CD4-positive, CD25-positive, alpha-beta regulatory T cell (primary cell): Measurements from ENCODE around the gene XAF1. TPM values are rescaled to one million over a fixed set of nuclear protein-coding genes. Genes with fewer than 3 reads are reported as not detected.

Experiments used
- ATAC-seq, 2 donors: fragments of 150-1000 bp; cut with Tn5 transposase; one replicate each; pipeline ENCODE4 v1.10.0; 2021; ENCODE audit warnings: low read depth in 2 of 2, moderate number of reproducible peaks in 2 of 2, moderate library complexity in 1 of 2
- DNase-seq, 3 donors: peaks; one replicate each; pipeline versions ENCODE4 v3.0.0 to v3.0.0-alpha.2; 2012 to 2022; ENCODE audit warnings: mixed read lengths in 1 of 3
- H3K27ac ChIP-seq: one replicate; pipeline ENCODE4 v1.7.0; 2013; ENCODE audit warnings: mild to moderate bottlenecking, low read length; ENCODE audit not compliant: insufficient read depth, poor library complexity, severe bottlenecking
- H3K27me3 ChIP-seq: one replicate; pipeline ENCODE4 v1.7.0; 2013; ENCODE audit warnings: low read length; ENCODE audit not compliant: control insufficient read depth, insufficient read depth
- H3K36me3 ChIP-seq: one replicate; pipeline ENCODE4 v1.7.0; 2013; ENCODE audit warnings: mild to moderate bottlenecking, low read length, moderate library complexity; ENCODE audit not compliant: control insufficient read depth, insufficient read depth
- H3K4me1 ChIP-seq: 2 replicates; pipeline ENCODE4 v1.7.0; 2013; ENCODE audit warnings: mild to moderate bottlenecking, low read length; ENCODE audit not compliant: insufficient read depth, control insufficient read depth, poor library complexity, severe bottlenecking
- H3K4me3 ChIP-seq: one replicate; pipeline ENCODE4 v1.7.0; 2013; ENCODE audit warnings: low read depth, mild to moderate bottlenecking, low read length, moderate library complexity
- H3K9me3 ChIP-seq, 2 experiments: 1 replicate in 1 of 2; 2 replicates in 1 of 2; pipeline ENCODE4 v1.7.0; 2013; ENCODE audit warnings: low read length in 2 of 2, mild to moderate bottlenecking in 1 of 2, moderate library complexity in 1 of 2; ENCODE audit not compliant: control insufficient read depth in 2 of 2
- H3K27ac Mint-ChIP-seq, 3 donors: one replicate each; pipeline ENCODE4 v1.8.0; 2020 to 2022; ENCODE audit warnings: mild to moderate bottlenecking in 3 of 3, mixed read lengths in 3 of 3, moderate library complexity in 2 of 3
- H3K27me3 Mint-ChIP-seq: one replicate; pipeline ENCODE4 v1.8.0; 2022; ENCODE audit warnings: mild to moderate bottlenecking, mixed read lengths
- H3K36me3 Mint-ChIP-seq: one replicate; pipeline ENCODE4 v1.8.0; 2020; ENCODE audit warnings: mixed read lengths
- H3K4me1 Mint-ChIP-seq, 4 donors: one replicate each; pipeline ENCODE4 v1.8.0; 2020 to 2022; ENCODE audit warnings: mixed read lengths in 4 of 4, mild to moderate bottlenecking in 1 of 4
- H3K4me3 Mint-ChIP-seq, 4 donors: one replicate each; pipeline ENCODE4 v1.8.0; 2020 to 2022; ENCODE audit warnings: mild to moderate bottlenecking in 4 of 4, mixed read lengths in 4 of 4, moderate library complexity in 3 of 4
- H3K9me3 Mint-ChIP-seq, 7 donors: one replicate each; pipeline ENCODE4 v1.8.0; 2020 to 2022; ENCODE audit warnings: mixed read lengths in 7 of 7, mild to moderate bottlenecking in 3 of 7, moderate library complexity in 2 of 7
- polyA plus RNA-seq, 4 donors: library from polyadenylated mRNA; unstranded; fragments of 300-500 nt; fragmentation: Illumina TruSeq; gene quantifications; one replicate each; pipeline ENCODE4 v1.2.3, GENCODE V29; 2021
- total RNA-seq: library from RNA; stranded (reverse); gene quantifications from one replicate; pipeline ENCODE4 v1.2.3, GENCODE V29; 2022

XAF1 gene
- total and polyA plus RNA-seq, 5 donors from 2014 or later = 16.4 to 95.1 (median 28.8) TPM

GRCh38 chr17:6787081-6787693, 31.3 kb downstream of the XAF1 start:
- Histone ChIP-seq H3K4me3 (no peak overlapping the region), H3K27ac (no peak overlapping the region), H3K27me3 (peaks cover 27% of the 10 kb centered on the region), H3K36me3 (no peaks in the 10 kb centered on the region), H3K4me1 (no peaks in the 10 kb centered on the region), H3K9me3 (peaks cover 7 to 9% of the 10 kb centered on the region in 2 experiments)
- H3K36me3 Mint-ChIP-seq = no peaks in the 10 kb centered on the region
- H3K27me3 Mint-ChIP-seq = peaks cover 69% of the 10 kb centered on the region
- peaks cover 0 to 5% (median 3%) of the 10 kb centered on the region in 4 donors for H3K4me1 Mint-ChIP-seq
- ATAC-seq (no peak), DNase-seq (no peak)
- H3K4me3 Mint-ChIP-seq = no peak overlapping the region
- peak overlapping the region in 1 of 3 donors; percentile 50 for H3K27ac Mint-ChIP-seq
- peaks cover 0 to 26% (median 16%) of the 10 kb centered on the region in 7 donors for H3K9me3 Mint-ChIP-seq

GRCh38 chr17:6789146-6789545, 33.3 kb downstream of the XAF1 start:
- Histone ChIP-seq H3K9me3 (no peaks in the 10 kb centered on the region), H3K27me3 (peaks cover 21% of the 10 kb centered on the region), H3K4me1 (no peaks in the 10 kb centered on the region), H3K4me3 (no peak overlapping the region), H3K27ac (no peak overlapping the region), H3K36me3 (no peaks in the 10 kb centered on the region)
- no peaks in the 10 kb centered on the region for H3K36me3 Mint-ChIP-seq
- no peak overlapping the region for H3K27ac Mint-ChIP-seq
- DNase-seq (no peak), ATAC-seq (no peak)
- peaks cover 0 to 5% (median 3%) of the 10 kb centered on the region in 4 donors for H3K4me1 Mint-ChIP-seq
- H3K27me3 Mint-ChIP-seq = peaks cover 65% of the 10 kb centered on the region
- peaks cover 0 to 13% (median 5%) of the 10 kb centered on the region in 7 donors for H3K9me3 Mint-ChIP-seq
- no peak overlapping the region for H3K4me3 Mint-ChIP-seq

- H3K27ac Mint-ChIP-seq = no peak overlapping the region
- no peaks in the 10 kb centered on the region for H3K4me1 Mint-ChIP-seq
- ATAC-seq (no peak), DNase-seq (no peak)
- H3K27me3 Mint-ChIP-seq = peaks cover 45% of the 10 kb centered on the region
- Histone ChIP-seq H3K27me3 (peaks cover 17% of the 10 kb centered on the region), H3K27ac (no peak overlapping the region), H3K36me3 (no peaks in the 10 kb centered on the region), H3K4me1 (no peaks in the 10 kb centered on the region), H3K9me3 (no peaks in the 10 kb centered on the region), H3K4me3 (no peak overlapping the region)
- no peaks in the 10 kb centered on the region for H3K36me3 Mint-ChIP-seq
- peaks cover 0 to 4% (median 0%) of the 10 kb centered on the region in 7 donors for H3K9me3 Mint-ChIP-seq
- H3K4me3 Mint-ChIP-seq = no peak overlapping the region
These were observed 38.1 kb downstream of the XAF1 start for GRCh38 chr17:6793748-6794493.

GRCh38 chr17:6796017-6796886, 40.4 kb downstream of the XAF1 start:
- Mint-ChIP-seq H3K27ac (no peak overlapping the region), H3K27me3 (peaks cover 23% of the 10 kb centered on the region), H3K36me3 (no peaks in the 10 kb centered on the region), H3K9me3 (peaks cover 0 to 4% (median 0%) of the 10 kb centered on the region in 7 donors), H3K4me3 (no peak overlapping the region), H3K4me1 (no peaks in the 10 kb centered on the region)
- Histone ChIP-seq H3K27ac (no peak overlapping the region), H3K4me1 (no peaks in the 10 kb centered on the region), H3K36me3 (no peaks in the 10 kb centered on the region), H3K27me3 (peaks cover 13% of the 10 kb centered on the region), H3K9me3 (no peaks in the 10 kb centered on the region), H3K4me3 (no peak overlapping the region)
- DNase-seq (no peak), ATAC-seq (no peak)

GRCh38 chr17:6796887-6797490, 41.1 kb downstream of the XAF1 start:
- no peaks in the 10 kb centered on the region for H3K4me1 ChIP-seq
- no peak overlapping the region for H3K4me3 ChIP-seq
- Mint-ChIP-seq H3K27ac (no peak overlapping the region), H3K9me3 (peaks cover 0 to 4% (median 0%) of the 10 kb centered on the region in 7 donors), H3K36me3 (no peaks in the 10 kb centered on the region), H3K4me1 (no peaks in the 10 kb centered on the region), H3K27me3 (peaks cover 22% of the 10 kb centered on the region), H3K4me3 (no peak overlapping the region)
- H3K9me3 ChIP-seq = no peaks in the 10 kb centered on the region
- H3K27me3 ChIP-seq = peaks cover 13% of the 10 kb centered on the region
- DNase-seq (no peak), ATAC-seq (no peak)
- H3K36me3 ChIP-seq = no peaks in the 10 kb centered on the region
- H3K27ac ChIP-seq = no peak overlapping the region

GRCh38 chr17:6797718-6798351, 42.0 kb downstream of the XAF1 start:
- Histone ChIP-seq H3K36me3 (no peaks in the 10 kb centered on the region), H3K27me3 (peaks cover 7% of the 10 kb centered on the region), H3K9me3 (no peaks in the 10 kb centered on the region), H3K27ac (no peak overlapping the region), H3K4me1 (no peaks in the 10 kb centered on the region), H3K4me3 (no peak overlapping the region)
- no peak overlapping the region for H3K4me3 Mint-ChIP-seq
- no peaks in the 10 kb centered on the region for H3K9me3 Mint-ChIP-seq
- H3K36me3 Mint-ChIP-seq = no peaks in the 10 kb centered on the region
- H3K27me3 Mint-ChIP-seq = peaks cover 16% of the 10 kb centered on the region
- no peak overlapping the region for H3K27ac Mint-ChIP-seq
- no peaks in the 10 kb centered on the region for H3K4me1 Mint-ChIP-seq
- ATAC-seq (no peak), DNase-seq (no peak)

- H3K4me3 ChIP-seq = no peak overlapping the region
- H3K4me1 ChIP-seq = no peaks in the 10 kb centered on the region
- no peak overlapping the region for H3K4me3 Mint-ChIP-seq
- H3K27ac Mint-ChIP-seq = no peak overlapping the region
- no peak overlapping the region for H3K27ac ChIP-seq
- peaks cover 3% of the 10 kb centered on the region for H3K27me3 ChIP-seq
- H3K4me1 Mint-ChIP-seq = no peaks in the 10 kb centered on the region
- no peaks in the 10 kb centered on the region for H3K36me3 Mint-ChIP-seq
- DNase-seq (no peak), ATAC-seq (no peak)
- H3K9me3 ChIP-seq = no peaks in the 10 kb centered on the region
- no peaks in the 10 kb centered on the region for H3K36me3 ChIP-seq
- peaks cover 11% of the 10 kb centered on the region for H3K27me3 Mint-ChIP-seq
- H3K9me3 Mint-ChIP-seq = peaks cover 0 to 2% (median 0%) of the 10 kb centered on the region in 7 donors
These were observed 43.9 kb downstream of the XAF1 start for GRCh38 chr17:6799738-6800137.
